ENCODE results near the gene PDGFA.

Gene PDGFA

DNA sequence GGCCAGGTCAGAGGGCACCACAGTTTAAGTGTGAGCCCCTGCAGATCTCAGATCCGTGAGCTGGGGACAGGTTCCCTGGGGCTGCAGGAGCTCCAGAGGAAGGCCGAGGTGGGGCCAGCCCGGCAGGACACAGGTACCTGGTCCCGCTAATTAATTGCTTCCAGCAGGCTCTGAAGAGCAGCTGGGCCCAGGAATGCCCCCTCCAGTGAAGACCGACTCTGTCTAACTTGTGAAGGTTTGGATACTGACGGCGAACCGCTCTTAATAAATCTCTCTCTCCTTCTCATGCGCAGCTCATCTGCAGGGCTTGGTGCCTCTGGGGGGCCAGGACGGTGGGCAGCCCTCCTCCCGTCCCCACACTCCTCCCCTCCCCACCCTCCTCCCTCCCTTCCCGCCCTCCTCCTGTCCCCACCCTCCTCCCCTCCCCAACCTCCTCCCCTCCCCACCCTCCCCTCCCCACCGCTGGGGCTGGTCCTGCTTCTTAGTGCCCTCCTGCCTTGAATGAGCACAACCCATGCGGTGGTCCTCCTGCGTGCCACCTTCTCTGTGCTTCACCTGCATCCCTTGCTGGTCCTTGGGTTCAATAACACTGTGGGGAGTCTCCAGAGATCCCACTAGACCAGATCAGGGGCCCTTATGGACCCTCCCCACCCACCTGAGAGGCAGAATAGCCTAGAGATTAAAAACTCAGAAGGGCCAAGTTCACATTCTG is 38.3 kb downstream of the PDGFA start:
- Histone ChIP-seq H3K36me3 (ENCODE audit: control insufficient read depth, insufficient read depth, low read length) (no peaks in the 10 kb centered on the region), H3K9me3 (ENCODE audit: control insufficient read depth, insufficient read depth, low read length) (no peaks in the 10 kb centered on the region), H3K27ac (ENCODE audit: low read depth, low read length) (peak overlapping the region; percentile 42), H3K27me3 (ENCODE audit: control insufficient read depth, insufficient read depth, low read length) (no peaks in the 10 kb centered on the region; the same call in 1 of the 2 replicates), H3K9ac (ENCODE audit: low read depth, low read length) (no peak overlapping the region), H3K4me3 (ENCODE audit: low read depth, low read length) (no peak overlapping the region), H3K4me1 (ENCODE audit: control insufficient read depth, insufficient read depth, low read length) (peaks cover 20% of the 10 kb centered on the region; the same call in 1 of the 2 replicates)

DNA sequence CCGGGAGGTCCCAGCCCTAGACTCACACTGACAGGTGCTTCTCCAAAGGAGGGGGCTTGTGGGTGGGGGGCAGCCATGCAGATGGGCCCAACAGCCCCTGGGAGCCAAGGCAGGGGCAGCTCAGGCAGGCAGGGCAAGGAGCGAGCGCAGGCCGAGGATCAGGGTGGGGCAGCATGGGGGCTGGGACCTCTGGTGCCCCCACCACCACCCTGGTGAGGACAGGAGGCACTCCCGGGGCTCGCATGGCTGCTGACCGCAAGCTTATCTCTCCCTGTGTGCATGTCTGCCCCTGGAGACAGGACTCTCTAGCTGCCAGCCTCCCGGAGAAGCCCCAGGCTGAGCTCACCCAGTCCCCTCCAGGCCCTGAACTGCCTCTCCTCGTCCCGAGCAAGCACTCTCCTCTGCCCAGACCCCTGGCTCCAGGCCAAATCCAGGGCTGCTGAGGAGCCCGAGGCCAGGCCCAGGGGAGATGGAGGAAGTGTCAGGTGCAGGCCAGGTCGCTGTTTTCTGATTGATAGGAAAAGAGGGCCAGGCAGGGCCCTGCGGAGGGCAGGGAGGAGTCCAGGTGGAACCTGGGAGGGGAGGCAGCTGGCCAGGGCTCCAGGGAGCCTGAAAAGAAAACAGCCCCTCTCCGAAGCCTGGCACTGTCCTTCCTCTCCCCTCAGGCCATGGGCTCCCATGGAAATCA is 39.0 kb downstream of the PDGFA start:
- Histone ChIP-seq H3K36me3 (ENCODE audit: control insufficient read depth, insufficient read depth, low read length) (no peaks in the 10 kb centered on the region), H3K27ac (ENCODE audit: low read depth, low read length) (peak overlapping the region; percentile 42), H3K4me1 (ENCODE audit: control insufficient read depth, insufficient read depth, low read length) (peaks cover 20% of the 10 kb centered on the region; the same call in 1 of the 2 replicates), H3K9me3 (ENCODE audit: control insufficient read depth, insufficient read depth, low read length) (no peaks in the 10 kb centered on the region), H3K4me3 (ENCODE audit: low read depth, low read length) (no peak overlapping the region), H3K9ac (ENCODE audit: low read depth, low read length) (no peak overlapping the region), H3K27me3 (ENCODE audit: control insufficient read depth, insufficient read depth, low read length) (no peaks in the 10 kb centered on the region; the same call in 1 of the 2 replicates)

- H3K4me3 ChIP-seq (ENCODE audit: low read depth, low read length): no peak overlapping the region
- no peak overlapping the region for H3K9ac ChIP-seq (ENCODE audit: low read depth, low read length)
- H3K27ac ChIP-seq (ENCODE audit: low read depth, low read length): no peak overlapping the region
- H3K9me3 ChIP-seq (ENCODE audit: control insufficient read depth, insufficient read depth, low read length): no peaks in the 10 kb centered on the region
- H3K4me1 ChIP-seq (ENCODE audit: control insufficient read depth, insufficient read depth, low read length): peaks cover 20% of the 10 kb centered on the region; the same call in 1 of the 2 replicates
- H3K36me3 ChIP-seq (ENCODE audit: control insufficient read depth, insufficient read depth, low read length): no peaks in the 10 kb centered on the region
- no peaks in the 10 kb centered on the region; the same call in 1 of the 2 replicates for H3K27me3 ChIP-seq (ENCODE audit: control insufficient read depth, insufficient read depth, low read length)
Measured at GRCh38 chr7:479948-480499, 39.6 kb downstream of the PDGFA start.

DNA sequence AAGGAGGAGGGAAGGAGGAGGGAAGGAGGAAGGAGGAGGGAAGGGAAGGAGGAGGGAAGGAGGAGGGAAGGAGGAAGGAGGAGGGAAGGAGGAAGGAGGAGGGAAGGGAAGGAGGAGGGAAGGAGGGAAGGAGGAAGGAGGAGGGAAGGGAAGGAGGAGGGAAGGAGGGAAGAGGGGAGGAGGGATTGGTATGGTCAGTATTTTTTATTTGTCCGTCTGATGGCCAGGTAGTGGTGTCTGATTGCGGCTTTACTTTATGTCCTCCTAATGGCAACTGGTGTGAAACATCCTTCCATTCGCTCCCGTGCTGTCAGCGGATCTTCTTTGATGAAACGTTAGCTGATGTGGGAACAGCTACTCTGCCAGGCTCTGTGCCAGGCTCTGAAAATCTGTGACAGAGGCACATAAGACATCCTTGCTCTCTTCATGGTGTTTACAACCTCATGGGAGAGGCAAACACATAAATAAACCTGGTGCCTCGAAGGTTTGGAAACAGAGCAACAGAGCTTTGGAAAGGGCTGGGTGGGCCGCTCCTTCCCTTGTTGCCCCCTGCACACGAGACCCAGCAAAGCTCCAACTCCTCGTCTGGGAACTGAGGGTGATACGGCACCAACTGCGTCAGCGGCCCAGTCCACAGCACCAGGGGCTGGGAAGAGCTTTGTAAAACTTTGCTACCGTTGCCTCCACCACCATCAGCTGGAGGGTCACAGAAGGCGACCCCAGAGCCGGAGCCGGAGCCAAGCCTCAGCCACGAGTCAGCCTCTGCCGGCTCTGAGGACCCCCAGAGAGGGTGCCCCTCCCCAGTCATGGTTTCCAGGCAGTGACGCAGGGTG is 40.3 kb downstream of the PDGFA start:
- H3K27me3 ChIP-seq (ENCODE audit: control insufficient read depth, insufficient read depth, low read length): no peaks in the 10 kb centered on the region; the same call in 1 of the 2 replicates
- no peak overlapping the region for H3K9ac ChIP-seq (ENCODE audit: low read depth, low read length)
- H3K4me1 ChIP-seq (ENCODE audit: control insufficient read depth, insufficient read depth, low read length): peaks cover 16% of the 10 kb centered on the region; the same call in 1 of the 2 replicates
- no peaks in the 10 kb centered on the region for H3K9me3 ChIP-seq (ENCODE audit: control insufficient read depth, insufficient read depth, low read length)
- H3K36me3 ChIP-seq (ENCODE audit: control insufficient read depth, insufficient read depth, low read length): no peaks in the 10 kb centered on the region
- H3K27ac ChIP-seq (ENCODE audit: low read depth, low read length): no peak overlapping the region
- H3K4me3 ChIP-seq (ENCODE audit: low read depth, low read length): no peak overlapping the region

DNA sequence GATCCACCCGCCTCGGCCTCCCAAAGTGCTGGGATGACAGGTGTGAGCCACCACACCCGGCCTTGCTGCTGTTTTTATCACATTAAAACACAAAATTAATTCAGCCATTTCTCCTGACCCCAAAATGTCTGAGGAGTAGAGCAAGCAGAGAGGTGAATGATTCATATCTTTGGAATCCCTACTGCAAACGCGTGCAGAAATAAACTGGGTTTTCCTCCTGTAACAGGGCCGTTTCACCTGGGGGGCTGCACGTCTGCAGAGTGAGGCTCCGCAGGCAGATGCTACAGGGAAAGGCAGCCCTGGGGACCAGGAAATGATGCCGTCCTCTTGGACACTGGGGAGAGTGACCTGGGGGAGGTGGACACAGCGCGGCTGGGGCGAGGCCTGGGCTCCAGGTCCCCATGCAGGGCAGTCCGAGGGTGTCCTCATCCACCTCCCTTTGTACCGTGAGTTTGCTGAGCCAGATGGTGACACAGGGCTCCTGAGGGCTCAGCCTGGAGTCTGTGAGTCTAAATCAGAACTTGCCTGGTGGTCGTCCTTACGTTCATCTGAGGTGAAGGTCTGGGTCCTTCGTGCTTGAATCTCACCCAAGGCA is 41.9 kb downstream of the PDGFA start:
- peaks cover 15% of the 10 kb centered on the region; the same call in 1 of the 2 replicates for H3K4me1 ChIP-seq (ENCODE audit: control insufficient read depth, insufficient read depth, low read length)
- no peaks in the 10 kb centered on the region; the same call in 1 of the 2 replicates for H3K27me3 ChIP-seq (ENCODE audit: control insufficient read depth, insufficient read depth, low read length)
- no peaks in the 10 kb centered on the region for H3K9me3 ChIP-seq (ENCODE audit: control insufficient read depth, insufficient read depth, low read length)
- H3K27ac ChIP-seq (ENCODE audit: low read depth, low read length): no peak overlapping the region
- no peaks in the 10 kb centered on the region for H3K36me3 ChIP-seq (ENCODE audit: control insufficient read depth, insufficient read depth, low read length)
- no peak overlapping the region for H3K4me3 ChIP-seq (ENCODE audit: low read depth, low read length)
- H3K9ac ChIP-seq (ENCODE audit: low read depth, low read length): no peak overlapping the region

DNA sequence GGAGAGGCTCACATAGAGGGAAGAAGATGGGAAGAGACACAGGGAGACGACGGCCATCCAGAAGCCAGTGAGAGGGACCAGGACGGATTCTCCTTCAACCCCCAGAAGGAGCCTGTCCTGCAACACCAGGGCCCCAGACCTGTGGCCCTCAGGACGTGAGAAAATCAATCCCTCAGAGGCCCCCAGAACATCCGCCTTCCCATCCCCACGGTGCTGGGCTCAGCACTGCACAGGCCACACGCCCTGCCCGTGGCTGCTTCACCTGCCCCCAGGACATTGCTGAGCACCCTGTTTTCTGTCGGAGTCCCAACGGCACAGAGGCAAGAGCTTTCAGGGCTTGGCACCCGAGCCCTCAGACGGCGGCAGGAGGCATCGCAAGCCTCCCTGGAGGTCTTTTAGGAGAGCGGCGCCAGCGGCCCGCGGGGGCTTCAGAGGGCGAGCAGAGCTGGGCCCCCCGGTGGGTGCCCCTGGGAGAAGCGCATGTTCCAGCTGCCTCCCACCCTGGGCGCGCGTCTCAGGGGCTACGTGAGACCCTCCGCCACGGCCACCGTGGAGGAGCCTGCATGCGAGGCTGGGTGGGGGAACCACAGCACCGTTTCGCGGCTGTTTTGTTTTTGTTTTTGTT is 42.8 kb downstream of the PDGFA start:
- H3K9me3 ChIP-seq (ENCODE audit: control insufficient read depth, insufficient read depth, low read length): no peaks in the 10 kb centered on the region
- no peaks in the 10 kb centered on the region for H3K27me3 ChIP-seq (ENCODE audit: control insufficient read depth, insufficient read depth, low read length)
- no peak overlapping the region for H3K27ac ChIP-seq (ENCODE audit: low read depth, low read length)
- no peaks in the 10 kb centered on the region for H3K36me3 ChIP-seq (ENCODE audit: control insufficient read depth, insufficient read depth, low read length)
- H3K4me1 ChIP-seq (ENCODE audit: control insufficient read depth, insufficient read depth, low read length): peaks cover 15% of the 10 kb centered on the region; the same call in 1 of the 2 replicates
- no peak overlapping the region for H3K9ac ChIP-seq (ENCODE audit: low read depth, low read length)
- no peak overlapping the region for H3K4me3 ChIP-seq (ENCODE audit: low read depth, low read length)

DNA sequence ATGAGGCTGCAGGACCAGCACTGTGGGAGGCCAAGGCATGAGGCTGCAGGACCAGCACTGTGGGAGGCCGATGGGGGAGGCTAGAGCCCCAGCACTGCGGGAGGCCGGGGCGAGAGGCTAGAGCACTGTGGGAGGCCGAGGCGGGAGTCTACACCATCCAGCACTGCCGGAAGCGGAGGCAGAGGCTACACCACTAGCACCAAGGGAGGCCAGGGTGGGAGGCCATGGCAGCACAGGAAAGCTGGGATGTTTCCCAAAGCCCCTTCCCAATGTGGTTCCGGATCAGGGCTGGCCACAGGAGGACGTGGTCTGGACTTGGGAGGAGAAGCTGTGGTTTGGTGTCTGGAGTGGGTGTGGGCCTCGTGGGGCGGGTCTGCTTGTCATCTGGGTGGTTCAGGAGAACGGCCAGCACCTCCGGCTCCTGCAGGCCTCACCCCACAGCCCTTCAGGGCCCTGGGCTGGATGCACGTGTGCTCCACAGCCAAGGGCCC is 43.6 kb downstream of the PDGFA start:
- Histone ChIP-seq H3K27me3 (ENCODE audit: control insufficient read depth, insufficient read depth, low read length) (no peaks in the 10 kb centered on the region), H3K4me1 (ENCODE audit: control insufficient read depth, insufficient read depth, low read length) (peaks cover 12% of the 10 kb centered on the region; the same call in 1 of the 2 replicates), H3K4me3 (ENCODE audit: low read depth, low read length) (no peak overlapping the region), H3K9ac (ENCODE audit: low read depth, low read length) (no peak overlapping the region), H3K9me3 (ENCODE audit: control insufficient read depth, insufficient read depth, low read length) (no peaks in the 10 kb centered on the region), H3K27ac (ENCODE audit: low read depth, low read length) (no peak overlapping the region), H3K36me3 (ENCODE audit: control insufficient read depth, insufficient read depth, low read length) (no peaks in the 10 kb centered on the region)

- H3K9me3 ChIP-seq (ENCODE audit: control insufficient read depth, insufficient read depth, low read length): no peaks in the 10 kb centered on the region
- no peak overlapping the region for H3K9ac ChIP-seq (ENCODE audit: low read depth, low read length)
- H3K27ac ChIP-seq (ENCODE audit: low read depth, low read length): no peak overlapping the region
- peaks cover 6% of the 10 kb centered on the region; the same call in 1 of the 2 replicates for H3K4me1 ChIP-seq (ENCODE audit: control insufficient read depth, insufficient read depth, low read length)
- no peaks in the 10 kb centered on the region for H3K36me3 ChIP-seq (ENCODE audit: control insufficient read depth, insufficient read depth, low read length)
- H3K4me3 ChIP-seq (ENCODE audit: low read depth, low read length): no peak overlapping the region
- no peaks in the 10 kb centered on the region for H3K27me3 ChIP-seq (ENCODE audit: control insufficient read depth, insufficient read depth, low read length)
Measured at GRCh38 chr7:475425-475728, 44.3 kb downstream of the PDGFA start.

GRCh38 chr7:474605-475424 is 44.8 kb downstream of the PDGFA start:
- no peak overlapping the region for H3K9ac ChIP-seq (ENCODE audit: low read depth, low read length)

More at GRCh38 chr7:474605-475424, 44.8 kb downstream of the PDGFA start:
- no peaks in the 10 kb centered on the region for H3K27me3 ChIP-seq (ENCODE audit: control insufficient read depth, insufficient read depth, low read length)
- no peak overlapping the region for H3K27ac ChIP-seq (ENCODE audit: low read depth, low read length)
- H3K36me3 ChIP-seq (ENCODE audit: control insufficient read depth, insufficient read depth, low read length): no peaks in the 10 kb centered on the region
- peaks cover 2% of the 10 kb centered on the region; the same call in 1 of the 2 replicates for H3K4me1 ChIP-seq (ENCODE audit: control insufficient read depth, insufficient read depth, low read length)
- no peak overlapping the region for H3K4me3 ChIP-seq (ENCODE audit: low read depth, low read length)
- H3K9me3 ChIP-seq (ENCODE audit: control insufficient read depth, insufficient read depth, low read length): no peaks in the 10 kb centered on the region
